Sciatic nerve (tissue), 2 donors: ENCODE results near the gene ACD. TPM values are rescaled to one million over a fixed set of nuclear protein-coding genes. Genes with fewer than 3 reads are reported as not detected.

Experiments used
- ATAC-seq: fragments of 200-7000 bp; cut with Tn5 transposase; one replicate; pipeline ENCODE4 v1.9.1; 2020; ENCODE audit warnings: mild to moderate bottlenecking, moderate library complexity
- DNase-seq: peaks from one replicate; pipeline ENCODE4 v3.0.0-alpha.2; 2020; ENCODE audit warnings: low spot score
- intact Hi-C: fragments of 100-400 bp; cut with DNase I; formaldehyde crosslinking; loops from one replicate; pipeline ENCODE4 v1.14.2; 2022
- total RNA-seq: library from RNA; stranded (reverse); fragmentation: NEBNext Ultra II Directional; extraction: Animal tissue kit (Norgen Biotek cat#: 25700); gene quantifications from one replicate; pipeline ENCODE4 v1.2.1, GENCODE V29; 2021
- donor health status: DM: no; HTN: no; CAD: no.
- donor health status: DM: no; HTN: no; CAD: no.

Gene ACD
- total RNA-seq, 1 donor from 2014 or later = 21.2 TPM

DNA sequence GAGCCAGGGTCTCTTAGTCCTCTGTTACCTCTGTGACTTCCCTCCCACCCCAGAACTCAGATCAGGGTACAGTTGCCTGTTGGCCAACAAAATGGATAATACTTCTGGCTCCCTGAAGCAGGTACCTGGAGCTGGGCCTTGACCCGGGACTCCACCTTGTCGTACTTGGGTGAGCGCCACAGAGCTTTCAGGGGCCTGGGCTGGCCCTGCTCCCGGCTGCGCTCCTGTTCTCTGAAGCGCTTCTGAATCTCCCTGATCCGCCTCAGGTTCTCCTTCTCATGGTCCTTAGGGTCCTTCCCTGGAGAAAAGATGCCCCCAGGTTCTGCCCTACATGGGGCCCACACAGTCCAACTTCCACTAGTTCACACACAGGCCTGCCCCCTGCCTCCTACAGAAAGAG lies 4.8 kb upstream of the ACD start:
- DNase-seq = no peak
- intact Hi-C loops = loop anchor here (10.0 kb wide), 1 partner anchor 140 kb away; the partner anchor contains the start of gene RIPOR1
- no peak for ATAC-seq

GRCh38 chr16:67664258-67664657 lies 4.2 kb upstream of the ACD start:
- ATAC-seq = no peak
- intact Hi-C loops = loop anchor here (10.0 kb wide), 1 partner anchor 139 kb away; the partner anchor contains the start of gene RIPOR1
- DNase-seq = no peak

DNA sequence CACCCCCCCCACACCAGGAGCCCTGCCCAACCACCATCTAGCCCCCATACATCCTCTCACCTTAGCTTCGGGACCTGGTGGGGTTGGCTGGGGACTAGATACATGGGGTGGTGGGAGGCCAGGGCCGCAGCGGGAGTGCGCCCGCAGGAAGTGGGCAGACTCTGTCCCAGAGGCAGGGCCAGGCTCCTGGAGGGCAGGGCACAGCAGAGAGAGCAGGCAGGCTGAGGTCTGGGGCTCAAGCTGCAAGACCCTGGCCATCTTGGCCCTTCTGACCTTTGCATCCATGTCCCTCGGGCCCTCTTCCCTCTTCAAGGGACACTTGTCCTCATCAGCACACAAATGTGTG lies 3.8 kb upstream of the ACD start:
- ATAC-seq (no peak), DNase-seq (no peak)
- intact Hi-C loops = loop anchor here (10.0 kb wide), 1 partner anchor 139 kb away; the partner anchor contains the start of gene RIPOR1

DNA sequence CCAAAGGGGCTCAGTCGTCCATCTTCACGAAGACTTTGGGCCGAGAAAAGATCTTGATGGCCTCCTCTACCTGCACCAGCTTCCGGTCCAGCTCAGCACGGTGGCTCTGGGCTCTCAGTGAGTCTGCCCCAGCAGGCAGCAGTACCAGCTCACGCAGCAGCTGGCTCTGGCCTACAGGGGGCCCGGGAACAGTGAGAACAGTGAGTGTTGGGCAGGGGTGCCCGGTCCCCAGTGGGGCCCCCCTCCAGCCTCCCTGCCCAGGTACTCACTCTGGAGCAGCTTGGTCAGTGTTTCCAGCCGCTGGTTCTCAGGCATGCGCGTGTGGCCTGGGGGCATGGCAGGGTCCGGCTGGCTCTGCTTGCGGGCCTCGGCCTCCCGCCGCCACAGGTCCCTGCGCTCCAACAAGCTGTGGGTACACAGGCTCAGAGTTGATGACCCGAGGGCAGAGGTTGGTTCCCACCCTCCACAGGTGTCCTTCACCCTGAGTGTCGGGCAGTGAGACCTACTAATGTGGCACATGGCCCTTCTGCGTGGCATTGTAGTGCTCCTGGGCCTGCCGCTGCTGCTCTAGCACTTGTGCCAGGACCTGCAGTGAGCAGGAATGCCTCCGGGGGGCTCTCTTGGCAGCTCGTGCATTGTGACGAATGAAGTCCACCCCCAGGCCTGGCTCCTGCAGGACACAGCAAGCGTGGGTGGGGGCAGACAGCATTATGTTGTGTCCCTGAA lies 3.3 kb upstream of the ACD start:
- intact Hi-C loops = loop anchor here (10.0 kb wide), 1 partner anchor 139 kb away; the partner anchor contains the start of gene RIPOR1
- ATAC-seq (no peak), DNase-seq (no peak)

- ATAC-seq (no peak), DNase-seq (no peak)
- intact Hi-C loops = loop anchor here (10.0 kb wide), 1 partner anchor 138 kb away; the partner anchor contains the start of gene RIPOR1
These were observed 2.6 kb upstream of the ACD start for GRCh38 chr16:67662653-67663010.

- ATAC-seq = no peak
- no peak for DNase-seq
- intact Hi-C loops = loop anchor here (10.0 kb wide), 1 partner anchor 137 kb away; the partner anchor contains the start of gene RIPOR1
These were observed 2.0 kb upstream of the ACD start for GRCh38 chr16:67661886-67662652.

DNA sequence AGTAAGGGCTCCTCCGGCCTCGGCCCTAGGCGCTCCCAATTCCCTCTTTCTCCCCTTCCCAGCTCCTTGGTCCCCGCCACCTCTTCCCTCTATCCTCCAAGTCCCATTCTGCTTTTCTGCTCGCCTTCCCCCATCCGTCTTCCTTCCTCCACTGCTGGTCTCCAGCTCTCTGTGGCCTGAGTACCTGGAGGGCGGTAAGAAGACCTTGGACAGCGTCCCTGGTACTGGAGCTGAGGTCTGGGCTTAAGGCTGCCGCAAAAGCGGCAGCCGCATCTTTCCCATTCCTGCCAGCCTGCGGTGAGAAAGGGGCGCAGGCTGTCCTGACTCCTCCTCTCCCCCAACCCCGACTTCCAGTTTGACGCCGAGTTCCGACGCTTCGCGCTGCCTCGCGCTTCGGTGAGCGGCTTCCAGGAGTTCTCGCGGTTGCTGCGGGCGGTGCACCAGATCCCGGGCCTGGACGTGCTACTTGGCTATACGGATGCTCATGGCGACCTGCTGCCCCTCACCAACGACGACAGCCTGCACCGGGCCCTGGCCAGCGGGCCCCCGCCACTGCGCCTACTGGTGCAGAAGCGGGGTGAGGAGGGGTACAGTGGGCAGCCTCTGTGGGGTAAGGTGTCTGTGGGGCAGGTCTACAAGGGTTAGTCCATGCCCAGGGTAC lies 1.2 kb upstream of the ACD start:
- intact Hi-C loops = loop anchor here (10.0 kb wide), 1 partner anchor 136 kb away; the partner anchor contains the start of gene RIPOR1
- no peak for ATAC-seq
- DNase-seq = no peak

GRCh38 chr16:67660564-67661028 lies 536 bp upstream of the ACD start, which contains the start of gene PARD6A:
Gene PARD6A, plus strand, starts transcription at chr16:67660960. Its CDS starts 79 bp downstream, at chr16:67661039.
- DNase-seq (peak; percentile 97), ATAC-seq (peak; percentile 96)

DNA sequence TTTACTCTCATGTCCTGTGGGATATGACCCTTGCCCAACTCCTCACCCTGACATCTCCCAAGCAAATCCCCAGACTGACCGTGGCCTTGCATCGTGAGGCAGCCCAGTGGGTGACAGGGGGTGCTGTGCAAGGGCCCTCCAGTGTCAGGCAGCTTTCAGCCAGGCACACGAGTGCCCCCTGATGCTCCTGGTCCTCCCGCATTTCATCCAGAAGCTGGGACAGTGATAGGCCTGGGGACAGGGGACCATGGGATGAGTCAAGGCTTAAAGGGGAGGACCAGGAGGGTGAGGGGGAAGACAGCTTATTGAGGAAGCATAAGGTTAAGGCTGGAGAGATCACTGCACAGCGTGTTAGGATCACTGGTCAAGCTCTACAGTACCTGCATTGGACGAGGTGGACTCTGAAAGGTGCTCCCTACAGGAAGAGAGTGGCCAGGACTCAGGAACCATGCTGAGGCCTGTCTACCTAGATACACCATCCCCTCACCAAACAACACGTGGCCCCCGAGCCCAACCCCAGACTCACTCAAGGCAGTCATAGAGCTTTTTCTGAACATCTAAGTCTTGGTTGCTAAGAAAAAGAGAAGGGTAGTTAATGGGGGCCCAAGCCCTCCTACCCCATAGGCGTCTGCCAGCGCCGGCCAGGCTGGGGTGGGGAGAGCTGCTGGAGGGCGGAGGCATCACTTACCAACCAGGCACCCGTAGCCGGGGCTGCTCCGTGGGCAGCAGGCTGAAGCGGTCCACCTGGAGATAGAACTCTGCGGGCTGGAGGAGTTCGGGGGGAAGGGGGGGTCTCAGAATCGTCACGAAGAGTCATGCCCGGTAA lies 998 bp downstream of the ACD start:
- DNase-seq (no peak), ATAC-seq (no peak)
- intact Hi-C loops = no loop called here

More at GRCh38 chr16:67660564-67661028, 536 bp upstream of the ACD start, which contains the start of gene PARD6A:
- intact Hi-C loops = loop anchor here (10.0 kb wide), 1 partner anchor 136 kb away; the partner anchor contains the start of gene RIPOR1

- ATAC-seq (no peak), DNase-seq (no peak)
- intact Hi-C loops = no loop called here
These were observed 2.1 kb downstream of the ACD start for GRCh38 chr16:67657751-67658518.

DNA sequence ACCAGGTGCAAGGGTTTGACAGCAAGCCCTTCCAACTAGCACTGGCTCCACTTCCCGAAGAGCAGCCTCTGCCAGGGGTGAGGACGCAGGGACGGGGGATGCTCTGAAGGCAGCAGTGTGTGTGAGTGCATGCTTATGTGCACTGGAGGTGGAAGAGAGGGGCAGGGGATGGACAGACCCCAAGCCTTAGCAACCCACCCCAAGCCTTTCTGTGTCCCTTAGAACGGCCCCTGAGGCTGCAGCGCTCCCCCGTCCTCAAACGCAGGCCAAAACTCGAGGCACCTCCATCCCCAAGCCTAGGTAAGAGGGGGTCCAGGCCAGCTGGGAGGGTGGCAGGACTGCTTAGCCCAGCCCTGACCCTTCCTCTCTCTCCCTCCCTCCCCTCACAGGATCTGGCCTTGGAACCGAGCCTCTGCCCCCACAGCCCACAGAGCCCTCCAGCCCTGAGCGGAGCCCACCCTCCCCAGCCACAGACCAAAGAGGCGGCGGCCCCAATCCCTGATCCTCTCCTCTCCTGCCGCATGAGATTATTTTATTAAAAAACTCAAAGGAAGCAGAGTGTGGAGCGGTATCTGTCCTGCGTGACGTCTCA lies 2.9 kb downstream of the ACD start:
- intact Hi-C loops = no loop called here

GRCh38 chr16:67656344-67657016 lies 3.6 kb downstream of the ACD start:
- intact Hi-C loops = no loop called here
- DNase-seq (no peak), ATAC-seq (no peak)

More for the DNA sequence above, 2.9 kb downstream of the ACD start:
- no peak for DNase-seq
- ATAC-seq = no peak

DNA sequence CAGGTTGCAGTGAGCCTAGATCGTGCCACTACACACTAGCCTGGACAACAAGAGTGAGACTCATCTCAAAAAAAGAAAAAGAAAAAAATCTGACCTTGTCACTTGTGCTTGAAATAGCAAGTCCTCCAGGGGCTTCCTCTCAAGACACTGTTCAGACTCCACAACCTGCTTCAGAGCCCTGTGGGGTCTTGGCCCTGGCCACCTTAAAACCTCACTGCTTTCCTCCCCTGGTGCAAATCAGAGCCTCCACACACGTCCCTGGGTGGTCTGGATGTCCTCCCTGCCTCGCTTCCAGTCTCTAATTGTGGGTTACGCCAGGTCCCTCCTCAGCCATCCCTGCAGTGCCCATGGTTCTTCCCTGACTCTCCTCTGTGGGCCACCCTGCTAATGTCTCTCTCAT lies 4.7 kb downstream of the ACD start:
- DNase-seq = no peak
- intact Hi-C loops = no loop called here
- ATAC-seq = no peak

GRCh38 chr16:67654403-67654911 lies 5.6 kb downstream of the ACD start:
- ATAC-seq (no peak), DNase-seq (no peak)
- intact Hi-C loops = no loop called here

DNA sequence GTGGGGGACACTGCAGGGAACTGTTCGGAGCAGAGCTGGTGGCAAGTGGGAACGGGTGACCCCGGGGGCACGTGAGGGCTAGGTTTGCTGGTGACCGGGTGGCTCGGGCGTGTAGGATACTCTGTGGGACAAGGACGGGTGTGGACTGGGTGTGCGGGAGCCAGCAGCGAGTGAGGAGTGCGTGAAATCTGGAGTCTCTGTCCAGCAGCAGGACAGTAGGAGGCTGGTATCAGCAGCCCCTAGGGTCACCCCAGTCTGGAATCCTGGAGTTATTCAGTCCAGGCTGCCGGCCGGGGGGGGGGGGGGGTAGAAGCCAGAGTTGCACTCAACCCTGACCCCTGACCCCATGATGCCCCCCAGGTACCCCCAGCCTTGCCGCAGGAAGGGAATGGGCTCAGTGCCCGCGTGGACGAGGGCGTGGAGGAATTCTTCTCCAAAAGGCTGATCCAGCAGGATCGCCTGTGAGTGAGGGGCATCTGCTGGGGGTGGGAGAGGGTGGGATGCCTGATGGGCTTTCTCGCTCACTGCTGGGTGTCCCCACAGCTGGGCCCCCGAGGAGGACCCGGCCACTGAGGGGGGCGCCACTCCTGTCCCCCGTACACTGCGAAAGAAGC lies 6.2 kb downstream of the ACD start:
- intact Hi-C loops = no loop called here
- no peak for ATAC-seq
- no peak for DNase-seq

GRCh38 chr16:67653128-67653788 lies 6.8 kb downstream of the ACD start:
- DNase-seq (no peak), ATAC-seq (no peak)
- intact Hi-C loops = no loop called here
